Lung (tissue), 12 donors: ENCODE measurements around the gene CNTNAP2. TPM values are rescaled to one million over a fixed set of nuclear protein-coding genes. Genes with fewer than 3 reads are reported as not detected.

ENCODE experiments used
- ATAC-seq: fragments of 200-7000 bp; cut with Tn5 transposase; one replicate; pipeline ENCODE4 v1.9.1; 2020; ENCODE audit warnings: moderate number of reproducible peaks; ENCODE audit not compliant: insufficient read depth, low FRiP score
- DNase-seq, 3 donors: peaks; one replicate each; pipeline ENCODE4 v3.0.0-alpha.2; 2013 to 2017
- H3K27ac ChIP-seq, 2 donors: one replicate each; pipeline ENCODE4 v1.5.1; 2013; ENCODE audit warnings: mild to moderate bottlenecking in 2 of 2, moderate library complexity in 2 of 2, control low read depth in 1 of 2, inconsistent platforms in 1 of 2, low read depth in 1 of 2, low read length in 1 of 2
- H3K27me3 ChIP-seq, 3 donors: one replicate each; pipeline ENCODE4 v1.5.1; 2013; ENCODE audit warnings: low read length in 2 of 3; ENCODE audit not compliant: control insufficient read depth in 3 of 3, insufficient read depth in 3 of 3
- H3K36me3 ChIP-seq, 4 donors: one replicate each; pipeline ENCODE4 v1.5.1; 2013; ENCODE audit warnings: low read length in 4 of 4, mild to moderate bottlenecking in 1 of 4, moderate library complexity in 1 of 4; ENCODE audit not compliant: control insufficient read depth in 4 of 4, insufficient read depth in 4 of 4
- H3K4me1 ChIP-seq, 5 donors: one replicate each; pipeline ENCODE4 v1.5.1; 2013; ENCODE audit warnings: low read length in 5 of 5, mild to moderate bottlenecking in 2 of 5, moderate library complexity in 1 of 5; ENCODE audit not compliant: control insufficient read depth in 5 of 5, insufficient read depth in 5 of 5
- H3K4me3 ChIP-seq: one replicate; pipeline ENCODE4 v1.5.1; 2013; ENCODE audit warnings: mild to moderate bottlenecking, control low read depth, moderate library complexity
- H3K9ac ChIP-seq, 2 donors: one replicate each; pipeline ENCODE4 v1.5.1; 2013; ENCODE audit warnings: low read length in 2 of 2, control low read depth in 1 of 2; ENCODE audit not compliant: insufficient read depth in 1 of 2
- H3K9me3 ChIP-seq, 4 donors: one replicate each; pipeline ENCODE4 v1.5.1; 2013; ENCODE audit warnings: low read length in 3 of 4, mild to moderate bottlenecking in 1 of 4, moderate library complexity in 1 of 4; ENCODE audit not compliant: control insufficient read depth in 4 of 4, insufficient read depth in 3 of 4
- WGBS, 2 donors: extraction: QIAGEN DNeasy Blood & Tissue Kit; methylation state at CpG; one replicate each; pipeline ENCODE4 v1.1.7; 2013; 5-methylcytosine and 5-hydroxymethylcytosine counted together
- polyA plus RNA-seq, 2 donors: library from polyadenylated mRNA; stranded (reverse); fragments of 200-250 nt; gene quantifications; one replicate each; pipeline ENCODE4 v1.2.1, GENCODE V29; 2013
- total RNA-seq, 2 donors: library from RNA; depleted of rRNA in 1 of 2; stranded (reverse); fragments of >200 nt in 1 of 2; gene quantifications; one replicate each; pipeline ENCODE4 v1.2.1, GENCODE V29; 2014 to 2021
- TF ChIP-seq, protein P1 (sequence below): IDR thresholded peaks from 2 replicates; pipeline ENCODE4 v1.5.1; 2012; ENCODE audit warnings: mild to moderate bottlenecking; ENCODE audit errors: control extremely low read depth, extremely low read depth
- donor health status: control.
- donor health status: control.
- donor health status: Bipolar disorder and iron deficiency.
- donor health status: healthy.
- donor health status: DM: yes; HTN: yes; CAD: no.

The CNTNAP2 gene
- total and polyA plus RNA-seq, 4 donors: 0.18 to 45.3 (median 0.52) TPM

DNA sequence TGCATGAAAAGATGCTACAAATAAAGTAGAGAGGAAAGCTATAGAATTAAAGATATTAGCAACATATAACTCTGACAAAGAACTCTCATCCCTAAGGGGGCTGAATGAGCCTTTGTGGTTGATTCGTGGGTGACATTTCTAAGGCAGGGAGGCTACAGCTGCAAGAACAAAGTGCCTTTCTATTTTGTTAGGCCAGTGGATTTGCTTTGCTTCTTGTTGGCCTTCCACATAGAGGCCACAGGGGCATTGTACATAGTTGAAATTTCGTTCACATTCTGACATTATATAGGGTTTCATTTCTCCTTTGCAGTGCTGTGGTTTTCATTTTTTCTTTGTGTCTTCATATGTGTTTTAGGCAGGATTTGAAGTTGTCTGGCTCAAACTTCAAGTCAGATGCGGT lies 1654.7 kb downstream of the CNTNAP2 start:
- Histone ChIP-seq H3K9me3 (no peaks in the 10 kb centered on the region), H3K4me1 (no peaks in the 10 kb centered on the region), H3K9ac (no peak overlapping the region), H3K27ac (no peak overlapping the region), H3K4me3 (no peak overlapping the region), H3K27me3 (no peaks in the 10 kb centered on the region), H3K36me3 (no peaks in the 10 kb centered on the region)
- 59 to 68% methylated on average over 3 of the region's 3 CpGs for WGBS, 2 donors
- ATAC-seq: no peak
- TF ChIP-seq, protein P1, sequence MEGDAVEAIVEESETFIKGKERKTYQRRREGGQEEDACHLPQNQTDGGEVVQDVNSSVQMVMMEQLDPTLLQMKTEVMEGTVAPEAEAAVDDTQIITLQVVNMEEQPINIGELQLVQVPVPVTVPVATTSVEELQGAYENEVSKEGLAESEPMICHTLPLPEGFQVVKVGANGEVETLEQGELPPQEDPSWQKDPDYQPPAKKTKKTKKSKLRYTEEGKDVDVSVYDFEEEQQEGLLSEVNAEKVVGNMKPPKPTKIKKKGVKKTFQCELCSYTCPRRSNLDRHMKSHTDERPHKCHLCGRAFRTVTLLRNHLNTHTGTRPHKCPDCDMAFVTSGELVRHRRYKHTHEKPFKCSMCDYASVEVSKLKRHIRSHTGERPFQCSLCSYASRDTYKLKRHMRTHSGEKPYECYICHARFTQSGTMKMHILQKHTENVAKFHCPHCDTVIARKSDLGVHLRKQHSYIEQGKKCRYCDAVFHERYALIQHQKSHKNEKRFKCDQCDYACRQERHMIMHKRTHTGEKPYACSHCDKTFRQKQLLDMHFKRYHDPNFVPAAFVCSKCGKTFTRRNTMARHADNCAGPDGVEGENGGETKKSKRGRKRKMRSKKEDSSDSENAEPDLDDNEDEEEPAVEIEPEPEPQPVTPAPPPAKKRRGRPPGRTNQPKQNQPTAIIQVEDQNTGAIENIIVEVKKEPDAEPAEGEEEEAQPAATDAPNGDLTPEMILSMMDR: no peak
- no peak for DNase-seq

DNA sequence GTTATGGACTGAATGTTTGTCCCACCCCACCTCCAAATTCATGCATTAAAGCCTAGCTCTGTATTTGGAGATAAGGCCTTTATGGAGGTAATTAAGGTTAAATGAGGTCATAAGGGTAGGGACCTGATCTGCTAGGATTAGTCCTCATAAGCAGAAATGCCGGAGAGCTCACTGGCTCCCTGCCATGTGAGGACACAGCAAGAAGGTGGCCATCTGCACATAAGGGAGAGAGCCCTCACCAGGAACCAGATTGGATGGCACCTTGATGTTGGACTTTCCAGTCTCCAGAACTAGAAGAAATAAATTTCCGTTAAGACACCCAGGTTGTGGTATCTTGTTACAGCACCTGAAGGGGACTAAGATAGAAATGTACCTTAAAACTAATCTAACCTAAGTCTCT lies 1657.9 kb downstream of the CNTNAP2 start:
- ATAC-seq: no peak
- DNase-seq: no peak
- H3K9ac ChIP-seq: no peak overlapping the region
- TF ChIP-seq, protein P1: no peak
- no peaks in the 10 kb centered on the region for H3K36me3 ChIP-seq
- 86 to 89% methylated on average over 2 of the region's 2 CpGs for WGBS, 2 donors
- H3K9me3 ChIP-seq: no peaks in the 10 kb centered on the region
- H3K27ac ChIP-seq: no peak overlapping the region
- no peak overlapping the region for H3K4me3 ChIP-seq
- H3K4me1 ChIP-seq: no peaks in the 10 kb centered on the region
- no peaks in the 10 kb centered on the region for H3K27me3 ChIP-seq

GRCh38 chr7:147775516-147776284 lies 1659.1 kb downstream of the CNTNAP2 start:
- no peaks in the 10 kb centered on the region for H3K9me3 ChIP-seq
- H3K4me3 ChIP-seq: no peak overlapping the region
- no peaks in the 10 kb centered on the region for H3K27me3 ChIP-seq
- no peak overlapping the region for H3K9ac ChIP-seq
- no peak overlapping the region for H3K27ac ChIP-seq
- DNase-seq: peak in 2 of 3 donors; percentile 15 to 17
- 50 to 76% methylated on average over 1 of the region's 1 CpG for WGBS, 2 donors
- no peaks in the 10 kb centered on the region for H3K36me3 ChIP-seq
- TF ChIP-seq, protein P1: no peak
- H3K4me1 ChIP-seq: no peaks in the 10 kb centered on the region
- no peak for ATAC-seq
